CD4-positive, alpha-beta T cell treated with Interleukin-21 for 1 hour (primary cell): ENCODE results near the gene MBD5.

Experiments
- DNase-seq: peaks from one replicate; pipeline ENCODE4 v3.0.0-alpha.2; 2020

MBD5 gene

DNA sequence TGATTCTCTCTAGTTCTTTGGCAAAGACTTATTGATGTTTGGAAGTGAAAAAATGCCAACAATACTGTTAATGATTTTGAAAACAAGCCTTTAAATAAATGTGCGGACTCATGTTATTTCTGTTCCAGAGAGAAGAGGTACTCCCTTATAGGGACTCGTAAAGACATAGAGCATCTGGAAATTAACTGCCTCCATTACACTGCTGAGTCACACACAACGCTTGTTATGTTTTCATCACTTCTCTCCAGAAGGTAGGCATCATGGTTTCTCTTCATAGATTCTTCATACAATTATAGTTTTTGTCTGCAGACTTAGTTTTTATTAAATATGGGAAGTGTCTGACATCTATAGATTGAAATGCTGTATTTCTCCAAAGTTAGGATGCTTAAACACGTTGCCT, 321.2 kb downstream of the MBD5 start:
- no peak for DNase-seq

DNA sequence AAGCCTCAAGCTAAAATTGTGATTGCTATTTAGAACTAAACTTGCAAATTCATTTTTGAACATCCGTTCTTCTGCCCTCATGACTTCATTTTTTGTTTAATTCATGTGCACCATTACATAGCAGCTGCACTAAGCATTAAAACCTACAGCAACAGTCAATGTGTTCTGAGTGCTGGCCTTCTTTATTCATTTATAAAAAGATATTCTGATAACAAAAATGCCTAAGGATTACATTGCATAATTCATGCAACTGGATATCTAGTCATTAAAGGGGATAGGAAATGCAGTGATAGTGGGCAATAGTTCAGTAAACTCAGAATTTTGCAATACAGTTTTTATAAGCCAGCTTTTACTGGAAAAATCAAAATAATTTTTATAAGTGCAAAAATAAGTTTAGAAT, 329.3 kb downstream of the MBD5 start:
- DNase-seq: no peak

DNA sequence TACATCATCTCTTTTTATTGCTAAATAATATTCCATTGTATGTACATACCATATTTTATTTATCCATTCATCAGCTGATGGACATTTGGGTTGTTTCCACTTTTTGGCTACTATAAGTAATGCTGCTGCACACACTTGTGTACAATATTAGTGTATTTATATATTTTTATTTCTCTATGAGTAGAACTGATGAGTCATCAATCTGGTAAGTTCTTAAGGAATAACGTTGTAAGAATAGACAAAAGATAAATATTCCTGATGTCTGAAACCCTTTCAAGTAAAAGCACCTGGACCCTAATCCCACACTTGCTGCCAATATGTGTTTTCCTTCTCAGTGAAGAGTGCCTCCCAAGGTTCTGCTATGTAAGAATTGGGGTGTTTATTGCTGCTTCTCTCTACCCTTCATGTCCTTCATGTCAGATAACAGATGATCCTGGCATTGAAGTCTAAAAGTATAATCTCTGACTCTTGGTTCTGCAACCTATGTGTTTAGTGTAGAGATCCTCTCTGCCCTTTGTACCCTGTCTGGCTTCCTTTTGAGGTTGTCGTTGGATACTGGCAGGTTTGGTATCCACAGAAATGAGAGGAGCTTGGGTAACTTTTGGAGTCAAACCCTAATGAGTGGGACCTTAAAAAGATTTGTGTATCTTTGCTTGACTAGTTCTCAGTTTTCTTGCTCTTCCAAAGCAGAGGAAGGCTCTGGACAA, 330.7 kb downstream of the MBD5 start:
- DNase-seq: no peak

DNA sequence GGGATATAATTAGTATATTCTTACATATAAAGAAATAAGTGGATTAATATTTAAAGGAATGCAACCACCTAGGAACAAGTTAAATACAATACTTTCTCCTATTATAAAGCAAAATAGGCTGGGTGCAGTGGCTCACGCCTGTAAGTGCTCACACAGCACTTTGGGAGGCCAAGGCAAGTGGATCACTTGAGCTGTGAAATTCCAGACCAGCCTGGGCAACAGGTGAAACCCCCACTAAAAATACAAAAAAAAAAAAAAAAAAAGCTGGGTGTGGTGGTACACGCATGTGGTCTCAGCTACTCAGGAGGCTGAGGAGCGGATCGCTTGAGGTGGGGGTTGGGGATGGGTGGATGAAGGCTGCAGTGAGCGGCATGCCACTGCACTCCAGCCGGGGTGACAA, 337.5 kb downstream of the MBD5 start:
- no peak for DNase-seq

DNA sequence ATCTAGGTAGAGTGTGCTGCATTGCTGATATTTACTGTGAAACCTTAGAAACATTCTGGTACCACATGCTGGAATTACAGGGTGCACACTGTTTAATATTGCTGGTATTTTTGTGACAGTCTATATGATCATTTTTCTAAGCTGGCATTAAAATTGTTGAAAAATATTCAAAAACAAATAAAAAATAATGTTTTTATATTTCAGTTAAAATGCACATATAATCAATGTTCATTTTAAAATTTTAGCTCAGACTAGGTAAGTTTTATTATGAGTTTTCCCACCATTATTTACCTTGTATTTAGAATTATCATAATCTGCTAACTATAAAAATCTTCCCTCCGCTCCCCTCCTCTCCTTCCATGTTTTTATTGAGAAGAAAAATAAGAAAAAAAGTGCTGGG, 339.8 kb downstream of the MBD5 start:
- no peak for DNase-seq

DNA sequence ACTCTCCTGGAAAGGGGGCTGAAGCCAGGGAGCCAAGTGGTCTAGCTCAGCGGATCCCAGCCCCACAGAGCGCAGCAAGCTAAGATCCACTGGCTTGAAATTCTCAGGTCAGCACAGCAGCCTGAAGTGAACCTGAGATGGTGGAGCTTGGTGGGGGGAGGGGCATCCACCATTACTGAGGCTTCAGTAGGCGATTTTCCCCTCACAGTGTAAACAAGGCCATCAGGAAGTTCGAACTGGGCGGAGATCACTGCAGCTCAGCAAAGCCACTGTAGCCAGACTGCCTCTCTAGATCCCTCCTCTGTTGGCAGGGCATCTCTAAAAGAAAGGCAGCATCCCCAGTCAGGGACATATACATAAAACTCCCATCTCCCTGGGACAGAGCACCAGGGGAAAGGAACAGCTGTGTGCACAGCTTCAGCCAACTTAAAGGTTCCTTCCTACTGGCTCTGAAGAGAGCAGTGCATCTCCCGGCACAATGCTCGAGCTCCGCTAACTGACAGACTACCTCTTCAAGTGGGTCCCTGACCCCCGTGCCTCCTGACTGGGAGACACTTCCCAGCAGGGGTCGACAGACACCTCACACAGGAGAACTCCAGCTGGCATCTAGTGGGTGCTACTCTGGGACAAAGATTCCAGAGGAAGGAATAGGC, 341.4 kb downstream of the MBD5 start:
- no peak for DNase-seq

DNA sequence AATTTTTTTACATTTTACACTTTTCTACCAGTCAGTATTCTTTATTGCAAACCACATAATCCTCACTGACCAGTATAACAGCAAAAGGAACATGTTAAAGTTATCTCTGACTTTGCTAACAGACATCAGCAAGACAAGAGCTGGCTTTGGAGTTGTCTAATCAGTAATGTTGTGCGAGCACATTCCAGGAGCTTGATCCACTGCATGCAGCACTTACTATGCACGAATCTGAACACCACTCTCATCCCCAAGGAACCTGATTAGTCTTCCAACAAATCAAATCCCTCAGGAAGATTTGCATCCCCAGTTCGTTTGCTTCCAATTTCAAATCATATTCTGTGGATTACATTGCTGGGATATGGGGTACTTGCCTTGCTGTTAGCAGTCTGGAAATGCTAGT, 354.3 kb downstream of the MBD5 start:
- DNase-seq: no peak

DNA sequence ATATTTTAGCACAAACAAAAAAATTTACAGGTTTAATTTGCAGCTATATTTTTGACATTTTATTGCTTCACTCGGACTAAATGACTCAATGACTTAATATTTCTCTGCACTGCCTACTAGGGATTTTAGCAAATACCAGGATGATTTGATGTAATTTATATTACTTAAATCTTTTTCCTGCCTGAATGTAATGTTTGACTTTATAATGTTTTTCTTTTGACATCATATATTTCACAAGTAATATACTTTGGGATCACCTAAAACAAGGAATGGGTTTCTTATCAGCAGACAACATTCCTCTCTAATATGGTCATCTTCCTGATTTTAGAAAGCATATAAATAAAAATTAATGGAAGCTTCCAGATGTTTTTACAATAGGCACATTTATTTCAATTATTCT, 370.4 kb downstream of the MBD5 start:
- no peak for DNase-seq

DNA sequence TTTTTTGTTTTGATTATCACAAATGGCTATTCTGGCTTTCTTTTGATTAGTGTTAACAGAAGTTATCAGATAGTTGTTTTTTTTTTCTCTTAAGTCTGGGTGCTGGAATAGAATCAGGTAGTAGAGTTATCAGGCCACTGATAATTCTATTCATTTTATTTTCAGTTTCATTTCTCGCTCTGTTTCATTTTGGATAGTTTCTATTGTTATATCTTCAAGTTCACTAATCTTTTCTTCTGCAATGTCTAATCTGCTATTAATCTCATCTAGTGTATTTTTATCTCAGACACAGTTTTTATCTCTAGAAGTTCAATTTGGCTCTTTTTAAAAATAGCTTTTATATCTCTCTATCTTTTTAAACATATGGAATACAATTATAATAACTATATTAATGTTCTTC, 381.9 kb downstream of the MBD5 start:
- no peak for DNase-seq

DNA sequence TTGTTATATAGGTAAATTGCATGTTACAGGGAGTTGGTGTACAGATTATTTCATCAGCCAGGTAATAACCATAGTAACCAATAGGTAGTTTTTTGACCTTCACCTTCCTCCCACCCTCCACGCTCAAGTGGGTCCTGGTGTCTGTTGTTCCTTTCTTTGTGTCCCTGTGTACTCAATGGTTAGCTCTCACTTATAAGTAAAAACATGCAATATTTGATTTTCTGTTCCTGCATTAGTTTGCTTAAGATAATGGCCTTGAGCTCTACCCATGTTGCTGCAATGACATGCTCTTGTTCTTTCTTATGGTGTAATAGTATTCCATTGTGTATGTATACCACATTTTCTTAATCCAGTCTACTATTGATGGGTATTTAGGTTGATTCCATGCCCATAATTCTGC, 390.0 kb downstream of the MBD5 start:
- DNase-seq: no peak

DNA sequence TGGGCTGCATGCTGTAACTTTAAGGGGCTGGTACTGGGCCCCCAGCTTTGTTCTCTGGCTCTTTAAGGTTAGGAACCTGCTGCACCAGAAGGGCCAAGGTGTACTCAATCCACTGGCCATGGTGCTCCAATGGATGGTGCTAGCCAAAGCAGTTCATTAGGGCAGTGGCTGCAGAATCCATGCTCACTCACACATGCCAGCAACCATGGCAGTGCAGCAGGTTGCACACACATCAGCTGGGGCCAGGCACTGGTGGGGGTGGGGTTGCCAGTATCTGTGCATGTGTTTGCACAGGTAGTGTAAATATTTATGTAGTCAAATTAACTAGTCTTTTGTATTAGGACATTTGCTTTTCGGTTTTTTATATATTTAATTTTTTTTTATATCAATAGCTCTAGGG, 395.4 kb downstream of the MBD5 start:
- DNase-seq: no peak

DNA sequence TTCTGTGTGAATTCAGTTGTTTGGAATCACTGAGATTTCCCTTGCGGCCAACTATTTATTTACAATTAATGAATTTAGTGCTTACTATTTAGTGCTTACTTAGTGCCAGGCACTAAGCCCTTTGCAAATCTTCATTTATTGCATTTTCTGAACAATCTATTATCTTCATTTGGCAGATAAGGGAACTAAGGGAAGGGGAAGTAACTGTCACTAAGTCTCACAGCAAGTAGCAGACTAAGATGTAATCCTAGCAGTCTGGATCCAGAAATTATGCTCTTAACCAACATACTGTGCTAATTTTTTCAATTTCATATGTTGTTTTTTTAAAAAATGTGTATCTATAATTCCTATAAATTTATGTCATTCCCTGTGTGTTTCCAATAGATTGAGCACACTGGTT, 409.2 kb downstream of the MBD5 start:
- DNase-seq: no peak

DNA sequence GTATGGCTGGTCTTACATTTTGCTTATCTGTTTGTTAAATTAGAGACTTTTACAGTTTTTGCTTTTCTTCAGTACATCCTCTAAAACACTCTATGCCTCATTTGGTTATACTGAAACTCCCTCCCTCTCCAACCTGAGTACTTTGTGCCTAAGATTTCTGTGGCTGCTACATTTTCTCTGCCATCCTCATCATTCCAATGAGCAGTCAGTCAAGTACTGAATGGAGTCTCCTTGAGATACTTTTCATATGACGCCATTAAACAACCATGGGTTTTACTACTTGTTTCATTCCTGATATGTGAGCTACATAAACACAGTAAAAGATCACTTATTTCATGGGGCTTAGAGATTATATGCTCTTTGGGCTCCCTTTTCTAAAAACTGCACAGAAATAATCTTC, 427.0 kb downstream of the MBD5 start:
- no peak for DNase-seq

DNA sequence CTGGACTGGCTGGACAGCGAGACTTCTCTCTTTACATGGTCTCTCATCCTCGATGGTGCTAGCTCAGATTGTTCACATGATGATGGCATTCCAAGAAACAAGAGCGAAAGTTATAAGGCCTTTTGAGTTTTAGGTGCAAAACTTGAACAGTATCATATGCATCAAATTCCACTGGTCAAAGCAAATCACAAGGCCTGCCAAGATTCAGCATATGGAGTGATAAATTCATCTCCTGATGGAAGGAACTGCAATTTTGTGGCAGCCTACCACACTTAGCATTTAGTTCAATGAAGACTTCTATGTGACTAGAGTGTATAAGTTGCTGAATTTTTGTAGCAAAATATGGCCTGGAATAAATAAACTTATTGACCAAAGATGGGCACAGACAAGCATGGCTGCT, 429.6 kb downstream of the MBD5 start:
- no peak for DNase-seq

DNA sequence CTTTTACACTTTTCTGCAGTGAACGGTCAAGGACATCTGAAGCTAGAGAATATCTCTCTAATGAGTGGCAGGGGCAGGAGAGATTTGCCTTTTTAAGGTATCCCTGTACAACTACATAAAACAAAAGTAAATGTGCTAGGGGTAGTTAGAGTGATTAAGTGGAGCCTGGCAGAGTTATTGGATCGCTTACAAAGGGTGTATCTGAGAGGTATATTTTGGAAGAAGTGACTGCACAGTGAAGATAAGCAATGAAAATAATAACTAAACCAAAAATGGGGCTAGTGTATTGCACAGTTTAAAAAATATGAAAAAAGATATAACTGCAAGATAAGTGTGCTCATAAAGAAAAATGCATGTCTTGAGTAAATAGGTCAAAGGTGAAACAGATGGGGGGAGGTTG, 430.2 kb downstream of the MBD5 start:
- no peak for DNase-seq

DNA sequence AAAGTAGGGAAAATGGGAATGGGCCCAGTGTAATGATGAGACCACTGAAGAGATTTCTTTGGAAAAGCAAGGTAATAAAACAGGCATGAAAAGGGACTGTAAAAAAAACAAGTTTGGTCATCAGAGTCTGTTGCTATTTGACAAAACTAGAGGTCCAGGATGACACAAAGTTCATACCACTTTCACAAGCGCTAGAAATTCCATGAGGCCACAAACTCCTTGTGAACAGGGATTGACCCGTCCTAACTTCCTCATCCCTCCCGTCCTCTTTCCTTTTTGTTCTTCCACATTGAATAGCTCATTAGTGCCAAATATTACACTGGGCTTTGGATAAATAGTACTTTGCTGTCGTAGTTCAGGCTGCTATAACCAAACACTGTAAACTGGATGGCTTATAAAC, 434.9 kb downstream of the MBD5 start:
- DNase-seq: no peak

DNA sequence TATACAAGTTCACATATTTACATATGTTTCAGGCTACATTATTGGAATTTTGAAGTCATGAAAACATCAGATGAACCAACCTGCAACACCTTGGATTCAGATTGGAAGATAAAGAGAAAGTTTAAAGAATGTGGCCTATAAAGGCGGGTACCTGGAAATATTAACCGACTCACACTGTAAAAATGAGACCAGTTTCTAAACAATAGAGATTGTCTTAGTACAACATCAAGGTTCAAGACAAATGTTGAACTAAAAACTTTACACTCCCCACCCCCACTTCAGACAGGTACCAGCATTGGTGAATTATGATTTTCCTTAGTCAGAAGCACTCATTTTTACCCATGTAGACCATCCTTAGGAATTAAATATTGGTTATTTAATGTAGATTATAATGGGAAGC, 437.3 kb downstream of the MBD5 start:
- no peak for DNase-seq

DNA sequence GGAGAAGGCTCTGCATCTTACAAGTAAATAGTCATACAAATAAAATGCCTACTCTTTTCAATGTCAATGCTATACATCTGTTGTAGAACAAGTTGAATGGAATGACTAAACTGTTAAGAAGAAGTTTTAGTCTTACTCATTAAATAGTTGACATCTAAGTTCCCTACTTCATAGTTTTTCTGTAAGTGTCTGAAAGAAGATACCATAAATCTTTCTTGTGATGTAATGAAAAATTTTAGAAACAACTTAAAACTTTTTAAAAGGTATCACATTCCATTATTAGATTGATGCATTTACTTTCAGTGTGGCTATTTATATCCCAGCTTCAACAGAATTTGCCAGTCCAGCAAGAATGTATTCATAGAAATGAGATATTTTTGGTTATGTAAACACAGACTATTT, 438.5 kb downstream of the MBD5 start:
- no peak for DNase-seq

DNA sequence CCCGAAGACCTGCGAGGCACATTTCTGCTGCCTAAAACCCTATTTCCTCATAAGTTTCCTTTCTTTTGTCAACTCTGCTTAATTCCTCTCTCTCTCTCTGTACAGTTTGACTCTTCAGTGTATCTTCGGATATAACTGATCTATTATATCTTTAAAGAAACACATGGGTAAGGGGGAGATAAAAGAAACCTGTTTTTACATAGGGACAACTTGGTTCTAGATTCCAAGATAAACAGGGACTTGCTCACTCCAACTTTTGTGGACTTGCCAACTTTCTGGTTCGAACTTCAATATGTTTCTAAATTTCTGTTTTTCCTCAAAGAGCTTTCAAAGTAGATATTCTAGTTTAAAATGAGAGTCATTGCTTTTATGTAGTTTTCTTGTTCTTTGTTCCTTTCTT, 441.0 kb downstream of the MBD5 start:
- DNase-seq: no peak

DNA sequence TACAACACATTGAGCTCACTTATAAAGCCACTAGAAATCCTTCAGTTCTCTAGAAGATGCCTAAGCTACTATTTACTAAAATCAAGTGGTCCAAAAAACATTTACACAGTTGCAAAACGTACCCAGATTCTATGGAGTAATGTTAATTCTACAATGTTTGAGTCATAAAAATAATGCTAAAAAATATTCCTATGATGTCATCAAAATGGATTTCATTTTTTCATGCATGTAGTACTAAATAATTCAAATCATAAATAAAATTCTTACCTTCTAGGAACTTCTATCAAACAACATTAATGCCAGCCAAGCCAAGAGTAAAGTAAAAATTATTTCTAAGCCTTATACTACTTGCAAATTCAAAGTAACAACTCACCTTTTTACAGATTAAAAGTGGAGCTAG, 454.7 kb downstream of the MBD5 start:
- DNase-seq: no peak

DNA sequence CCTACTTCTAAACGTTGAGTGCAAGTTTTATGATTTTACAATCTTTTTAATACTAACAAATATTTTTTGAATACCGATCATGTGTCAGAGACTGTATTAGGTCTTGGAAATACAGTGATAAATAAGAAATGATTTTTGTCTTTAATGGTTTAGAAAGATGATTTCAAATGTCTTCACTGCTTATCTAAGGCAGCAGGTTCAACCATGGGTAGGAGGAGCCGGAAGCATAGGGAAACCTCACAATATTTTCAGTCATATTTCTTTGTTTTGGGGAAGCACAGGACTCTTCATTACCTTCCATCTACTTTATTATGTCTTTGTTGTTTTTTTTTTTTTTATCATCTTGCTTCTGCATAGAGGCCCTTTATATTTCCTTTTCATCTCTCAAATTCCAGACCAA, 458.5 kb downstream of the MBD5 start:
- no peak for DNase-seq

DNA sequence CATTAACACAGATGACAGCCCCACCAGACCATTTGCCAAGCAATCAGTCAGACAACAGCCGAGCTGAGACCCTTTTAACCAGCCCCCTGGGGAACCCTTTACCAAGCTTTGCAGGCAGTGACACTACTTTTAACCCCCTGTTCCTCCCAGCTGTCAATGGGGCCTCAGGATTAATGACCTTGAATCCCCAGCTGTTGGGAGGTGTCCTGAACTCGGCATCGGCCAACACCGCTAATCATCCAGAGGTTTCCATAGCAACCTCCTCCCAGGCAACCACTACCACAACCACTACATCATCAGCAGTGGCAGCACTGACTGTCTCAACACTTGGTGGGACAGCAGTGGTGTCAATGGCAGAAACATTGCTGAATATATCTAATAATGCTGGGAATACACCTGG, 462.8 kb downstream of the MBD5 start:
- DNase-seq: no peak

DNA sequence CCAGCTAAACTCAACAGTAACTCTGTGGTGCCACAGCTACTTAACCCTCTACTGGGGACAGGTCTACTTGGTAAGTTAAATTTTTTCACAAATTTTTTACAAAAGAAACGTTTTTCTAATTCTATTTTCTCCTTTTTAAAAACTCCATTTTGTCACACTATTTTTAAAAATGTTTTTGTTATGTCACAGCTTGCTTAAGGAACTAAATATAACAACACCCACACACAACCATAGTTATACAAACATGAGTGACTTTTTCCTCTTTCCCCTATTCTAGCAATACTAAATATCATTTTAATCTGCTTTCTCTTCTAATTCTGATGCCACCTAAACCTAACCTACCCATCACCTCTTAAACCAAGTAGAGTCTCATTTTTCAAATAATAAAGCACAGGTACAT, 463.2 kb downstream of the MBD5 start:
- DNase-seq: no peak

DNA sequence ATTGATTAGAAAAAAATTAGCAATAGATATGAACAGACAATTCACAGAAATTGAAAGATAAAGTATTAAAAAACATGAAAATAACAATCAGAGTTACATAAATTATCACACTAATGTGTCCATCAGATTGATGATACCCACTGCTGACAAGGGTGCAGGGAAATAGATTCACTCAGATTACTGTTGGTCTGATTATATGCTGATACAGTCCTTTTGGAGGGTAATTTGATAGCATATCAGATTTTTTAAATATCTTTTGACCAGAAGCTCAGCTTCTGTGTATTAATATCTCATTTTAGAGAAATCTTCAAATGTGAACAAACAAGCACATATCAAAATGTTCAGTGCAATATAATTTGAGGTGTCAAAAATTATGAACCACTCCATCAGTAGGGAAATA, 465.8 kb downstream of the MBD5 start:
- no peak for DNase-seq

DNA sequence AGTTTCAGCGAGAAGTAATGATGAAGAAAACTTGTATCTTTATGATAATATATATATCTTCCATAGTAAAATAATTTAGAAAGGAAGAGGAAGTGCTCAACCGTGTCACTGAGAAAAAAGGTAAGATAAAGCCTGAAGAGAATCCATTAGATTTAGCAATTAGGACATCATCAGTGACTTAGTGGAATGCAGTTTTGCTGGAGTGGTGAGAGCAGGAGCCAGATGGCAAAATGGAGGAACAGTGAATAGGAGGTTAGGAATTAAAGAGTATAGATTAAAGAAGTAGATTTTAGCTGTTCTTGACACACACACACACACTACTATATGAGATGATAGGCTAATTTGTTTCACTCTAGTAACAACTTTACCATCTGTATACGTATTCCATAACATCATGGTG, 466.5 kb downstream of the MBD5 start:
- no peak for DNase-seq
